A673 (cell line): Measurements from ENCODE around the gene C3orf20. TPM values are rescaled to one million over a fixed set of nuclear protein-coding genes. Genes with fewer than 3 reads are reported as not detected.

Source experiments
- BruUV-seq: library from RNA; stranded (reverse); fragments of 400-500 nt; replicated peaks from 2 replicates; lab custom pipeline; 2021; lab: Mats Ljungman, UMichigan
- CTCF ChIA-PET: fragments of 300-600 bp; sonication (Branson Sonifier 250); formaldehyde crosslinking; loops from one replicate; lab custom pipeline; 2022; ENCODE audit warnings: antibody characterized with exemption; lab: Charles Lee
- POLR2A ChIA-PET: fragments of 300-600 bp; sonication (Branson Sonifier 250); formaldehyde crosslinking; loops from one replicate; lab custom pipeline; 2022; ENCODE audit warnings: antibody characterized with exemption; ENCODE audit not compliant: low non-redundant PET; lab: Charles Lee
- DNase-seq: peaks from one replicate; pipeline ENCODE4 v3.0.0-alpha.2; 2015; ENCODE audit warnings: low spot score
- H3K27ac ChIP-seq: fragments of 200-600 bp; sonication (generic); 2 replicates; pipeline ENCODE4 v1.5.1; 2016; ENCODE audit warnings: mixed run types, low read depth, mild to moderate bottlenecking, mixed read lengths, antibody characterized with exemption, low read length; ENCODE audit not compliant: poor library complexity, severe bottlenecking
- H3K27me3 ChIP-seq: fragments of 200-600 bp; sonication (generic); replicated peaks from 2 replicates; pipeline ENCODE4 v1.6.1; 2017; ENCODE audit warnings: mixed run types, low read depth, mild to moderate bottlenecking, mixed read lengths, antibody characterized with exemption, low read length; ENCODE audit not compliant: insufficient read depth, poor library complexity
- H3K36me3 ChIP-seq: fragments of 200-600 bp; sonication (generic); 2 replicates; pipeline ENCODE4 v1.6.1; 2016; ENCODE audit warnings: mixed run types, mild to moderate bottlenecking, mixed read lengths, antibody characterized with exemption, low read length; ENCODE audit not compliant: insufficient read depth, poor library complexity, severe bottlenecking
- H3K4me1 ChIP-seq: fragments of 200-600 bp; sonication (generic); 2 replicates; pipeline ENCODE4 v1.6.1; 2017; ENCODE audit warnings: mixed run types, mild to moderate bottlenecking, mixed read lengths, antibody characterized with exemption, low read length; ENCODE audit not compliant: insufficient read depth, poor library complexity, severe bottlenecking
- H3K4me3 ChIP-seq: fragments of 200-600 bp; sonication (generic); 2 replicates; pipeline ENCODE4 v1.5.1; 2016; ENCODE audit warnings: low read depth, mixed run types, mild to moderate bottlenecking, mixed read lengths, low read length; ENCODE audit not compliant: poor library complexity, severe bottlenecking
- H3K9me3 ChIP-seq: fragments of 200-600 bp; sonication (generic); 2 replicates; pipeline ENCODE4 v1.6.1; 2016; ENCODE audit warnings: mixed run types, low read depth, mild to moderate bottlenecking, mixed read lengths, antibody characterized with exemption, low read length; ENCODE audit not compliant: poor library complexity, severe bottlenecking
- CTCF ChIP-seq: fragments of 300-800, 200-600 bp; sonication (generic); conservative IDR thresholded peaks from 2 replicates; pipeline ENCODE4 v1.5.1; 2017; ENCODE audit warnings: low read depth, mild to moderate bottlenecking, antibody characterized with exemption, low read length, moderate library complexity, mixed read lengths
- EZH2 ChIP-seq: fragments of 200-600 bp; sonication (generic); IDR thresholded peaks from 2 replicates; pipeline ENCODE4 v1.6.1; 2017; ENCODE audit warnings: borderline replicate concordance, low read depth, mild to moderate bottlenecking, mixed read lengths, antibody characterized with exemption, low read length; ENCODE audit not compliant: poor library complexity, severe bottlenecking
- intact Hi-C: fragments of 100-400 bp; cut with micrococcal nuclease; formaldehyde crosslinking; loops from one replicate; pipeline ENCODE4 v1.10.0; 2022; ENCODE audit not compliant: unreplicated experiment
- total RNA-seq: library from RNA; stranded (reverse); gene quantifications from 2 replicates; pipeline ENCODE4 v1.2.3, GENCODE V29; 2021

The C3orf20 gene
- total RNA-seq, 1 experiment from 2014 or later, result 0.17 TPM

GRCh38 chr3:14762701-14763100 is 87.8 kb downstream of the C3orf20 start:
- no peak for DNase-seq
- ChIA-PET POLR2A (no interaction called here), CTCF (no interaction called here)
- no peak overlapping the region for H3K4me3 ChIP-seq
- intact Hi-C loops, result no loop called here
- H3K4me1 ChIP-seq, result no peaks in the 10 kb centered on the region
- no peaks in the 10 kb centered on the region for H3K9me3 ChIP-seq
- H3K36me3 ChIP-seq, result no peaks in the 10 kb centered on the region
- no peaks in the 10 kb centered on the region for H3K27me3 ChIP-seq
- H3K27ac ChIP-seq, result no peak overlapping the region
- BruUV-seq, result no TSS peak
- TF ChIP-seq EZH2 (no peak), CTCF (no peak)

- DNase-seq, result no peak
These were observed 89.6 kb downstream of the C3orf20 start for GRCh38 chr3:14764331-14765059.

GRCh38 chr3:14765060-14765400 is 90.1 kb downstream of the C3orf20 start:
- Histone ChIP-seq H3K4me1 (no peaks in the 10 kb centered on the region), H3K27me3 (no peaks in the 10 kb centered on the region), H3K27ac (no peak overlapping the region), H3K9me3 (no peaks in the 10 kb centered on the region), H3K4me3 (no peak overlapping the region), H3K36me3 (no peaks in the 10 kb centered on the region)
- intact Hi-C loops, result no loop called here
- no TSS peak for BruUV-seq
- CTCF ChIA-PET, result no interaction called here
- DNase-seq, result no peak
- POLR2A ChIA-PET, result no interaction called here
- TF ChIP-seq CTCF (no peak), EZH2 (no peak)

More at GRCh38 chr3:14764331-14765059, 89.6 kb downstream of the C3orf20 start:
- no peaks in the 10 kb centered on the region for H3K9me3 ChIP-seq
- H3K27me3 ChIP-seq, result no peaks in the 10 kb centered on the region
- H3K4me3 ChIP-seq, result no peak overlapping the region
- BruUV-seq, result no TSS peak
- TF ChIP-seq EZH2 (no peak), CTCF (no peak)
- ChIA-PET POLR2A (no interaction called here), CTCF (no interaction called here)
- no peak overlapping the region for H3K27ac ChIP-seq
- no peaks in the 10 kb centered on the region for H3K4me1 ChIP-seq
- intact Hi-C loops, result no loop called here
- no peaks in the 10 kb centered on the region for H3K36me3 ChIP-seq
